GM18858 (cell line): ENCODE data around the gene SERPINI2.

Source experiments
- ATAC-seq: cut with Tn5 transposase; IDR thresholded peaks from one replicate; pipeline ENCODE4 v1.9.1; 2021; ENCODE audit not compliant: unreplicated experiment

SERPINI2 gene, protein sequence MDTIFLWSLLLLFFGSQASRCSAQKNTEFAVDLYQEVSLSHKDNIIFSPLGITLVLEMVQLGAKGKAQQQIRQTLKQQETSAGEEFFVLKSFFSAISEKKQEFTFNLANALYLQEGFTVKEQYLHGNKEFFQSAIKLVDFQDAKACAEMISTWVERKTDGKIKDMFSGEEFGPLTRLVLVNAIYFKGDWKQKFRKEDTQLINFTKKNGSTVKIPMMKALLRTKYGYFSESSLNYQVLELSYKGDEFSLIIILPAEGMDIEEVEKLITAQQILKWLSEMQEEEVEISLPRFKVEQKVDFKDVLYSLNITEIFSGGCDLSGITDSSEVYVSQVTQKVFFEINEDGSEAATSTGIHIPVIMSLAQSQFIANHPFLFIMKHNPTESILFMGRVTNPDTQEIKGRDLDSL

DNA sequence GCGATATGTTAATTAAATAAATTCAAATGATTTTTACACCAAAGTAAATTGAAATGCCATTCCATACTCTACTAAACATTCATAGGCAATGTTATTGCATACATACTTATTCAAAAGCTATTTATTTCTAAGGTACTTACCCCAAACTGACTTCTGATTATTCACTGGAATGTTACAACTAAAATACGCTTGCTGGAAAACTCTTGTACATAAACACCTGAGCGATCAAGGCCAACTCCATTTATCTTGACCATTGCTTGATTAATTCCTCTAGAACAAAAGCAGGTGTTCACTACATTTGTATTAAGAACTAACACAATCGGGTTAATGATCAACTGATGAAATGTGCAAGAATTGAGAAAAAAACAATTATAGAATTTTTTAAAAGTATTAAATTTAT lies at the start of gene SERPINI2:
TSS of gene SERPINI2 (minus strand) at position 180 of the 400 bp plus-strand sequence. CDS start 2,208 bp downstream, outside the sequence.
- ATAC-seq, result no peak

DNA sequence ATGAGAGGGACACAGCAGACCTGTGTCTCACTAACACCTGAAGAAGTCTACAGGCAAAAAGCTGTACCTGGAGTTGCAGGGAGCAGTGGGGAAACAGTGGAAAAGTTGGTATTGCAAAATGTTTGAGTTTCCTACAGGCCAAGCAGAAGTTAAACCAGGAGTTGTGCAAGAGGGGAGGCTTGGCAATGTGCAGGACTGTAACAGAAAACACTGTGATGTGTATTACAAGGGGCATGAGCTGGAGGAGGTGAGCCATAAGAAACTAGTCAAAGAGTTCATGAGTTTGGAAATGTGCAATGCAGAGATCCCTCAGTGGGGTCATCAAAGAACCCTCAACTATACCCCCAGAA lies 47.1 kb upstream of the SERPINI2 start:
- ATAC-seq, result no peak

DNA sequence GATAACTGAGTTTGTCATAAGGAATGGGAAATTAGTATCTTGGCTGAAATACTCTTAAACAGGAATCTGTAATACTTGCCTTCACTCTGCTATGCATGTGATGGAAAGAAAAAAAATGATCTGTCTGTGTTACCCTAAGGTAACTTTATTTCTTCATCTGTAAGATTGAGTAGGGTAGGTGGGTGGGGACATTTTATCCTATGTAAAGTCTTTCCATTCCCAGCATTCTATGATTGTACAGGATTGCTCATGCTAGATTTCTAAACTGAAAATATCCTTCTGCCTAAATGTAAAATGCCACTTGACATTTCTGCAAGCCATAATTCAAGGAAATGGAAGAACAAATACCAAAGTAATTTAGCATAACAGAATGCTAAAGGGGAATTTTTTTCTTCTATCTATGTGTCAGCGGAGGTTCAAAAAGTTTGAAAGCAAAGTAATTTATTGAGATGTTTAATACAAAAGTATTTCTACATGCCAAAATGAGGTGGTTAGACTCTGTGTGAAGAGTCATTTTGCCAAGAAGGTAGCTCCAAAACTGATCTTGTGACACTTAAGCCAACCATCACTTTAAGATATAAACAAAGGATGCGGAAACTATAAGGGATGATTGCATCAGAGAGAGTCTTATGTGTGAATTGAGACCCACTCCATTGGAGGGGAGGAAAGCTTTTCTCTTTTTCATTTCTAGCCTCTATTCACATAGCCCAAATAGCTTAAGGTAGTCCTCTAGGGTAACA lies 46.6 kb upstream of the SERPINI2 start:
- no peak for ATAC-seq

DNA sequence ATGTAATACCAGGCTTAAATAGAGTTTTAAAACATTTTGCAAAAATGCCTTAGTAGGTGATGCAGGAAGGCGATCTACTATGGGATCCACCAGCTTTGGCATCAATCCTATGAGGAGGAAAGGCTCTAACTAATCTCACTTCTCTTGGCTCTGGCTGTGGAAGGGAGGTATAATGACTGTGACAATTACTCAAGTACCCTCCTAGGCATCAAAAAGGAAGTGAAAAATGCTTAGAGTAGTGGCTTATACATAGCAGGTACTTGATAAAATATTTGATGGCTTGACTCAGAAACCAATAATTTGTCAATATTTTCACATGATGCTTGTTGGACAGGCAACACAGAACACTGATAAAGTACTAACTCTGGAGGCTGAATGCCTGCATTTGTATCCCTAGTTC lies 34.1 kb upstream of the SERPINI2 start:
- no peak for ATAC-seq

DNA sequence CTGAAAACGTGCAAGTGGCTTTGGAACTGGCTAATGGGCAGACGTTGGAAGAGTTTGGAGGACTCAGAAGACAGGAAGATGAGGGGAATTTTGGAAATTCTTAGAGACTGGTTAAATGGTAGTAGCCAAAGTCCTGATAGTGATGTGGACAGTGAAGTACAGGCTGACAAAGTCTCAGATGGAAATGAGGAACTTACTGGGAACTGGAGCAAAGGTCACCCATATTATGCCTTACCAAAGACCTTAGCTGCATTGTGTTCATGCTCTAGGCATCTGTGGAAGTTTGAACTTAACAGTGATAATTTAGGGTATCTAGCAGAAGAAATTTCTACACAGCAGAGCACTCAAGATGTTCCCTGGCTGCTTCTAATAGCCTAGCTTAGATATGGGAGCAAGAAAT lies 28.6 kb upstream of the SERPINI2 start:
- ATAC-seq, result no peak

DNA sequence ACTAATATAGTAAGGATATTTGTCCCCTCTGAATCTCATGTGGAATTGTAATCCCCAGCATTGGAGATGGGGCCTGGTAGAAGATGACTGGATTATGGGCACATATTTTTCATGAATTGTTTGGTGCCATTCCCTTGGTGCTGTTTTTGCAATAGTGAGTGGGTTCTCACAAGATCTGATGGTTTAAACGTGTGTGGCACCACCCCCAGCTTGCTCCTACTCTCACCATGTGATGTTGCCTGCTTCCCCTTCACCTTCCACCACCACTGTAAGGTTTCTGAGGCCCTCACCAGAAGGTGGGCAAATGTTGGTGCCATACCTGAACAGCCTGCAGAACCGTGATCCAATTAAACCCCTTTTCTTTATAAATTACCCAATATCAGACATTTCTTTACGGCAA lies 28.1 kb upstream of the SERPINI2 start:
- no peak for ATAC-seq

DNA sequence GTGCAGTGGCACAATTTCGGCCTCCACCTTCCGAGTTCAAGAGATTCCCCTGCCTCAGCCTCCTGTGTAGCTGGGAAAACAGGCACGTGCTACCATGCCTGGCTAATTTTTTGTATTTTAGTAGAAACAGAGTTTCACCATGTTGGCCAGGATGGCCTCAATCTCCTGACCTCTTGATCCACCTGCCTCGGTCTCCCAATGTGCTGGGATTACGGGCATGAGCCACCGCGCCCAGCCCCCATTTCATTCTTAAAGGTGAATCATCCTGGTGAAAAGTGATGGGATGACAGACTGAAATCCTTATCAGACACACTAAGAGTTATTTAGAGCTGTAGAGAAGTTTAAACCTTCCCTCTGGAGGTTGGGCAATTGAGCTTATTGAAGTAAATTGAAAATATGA lies 24.1 kb upstream of the SERPINI2 start:
- no peak for ATAC-seq

DNA sequence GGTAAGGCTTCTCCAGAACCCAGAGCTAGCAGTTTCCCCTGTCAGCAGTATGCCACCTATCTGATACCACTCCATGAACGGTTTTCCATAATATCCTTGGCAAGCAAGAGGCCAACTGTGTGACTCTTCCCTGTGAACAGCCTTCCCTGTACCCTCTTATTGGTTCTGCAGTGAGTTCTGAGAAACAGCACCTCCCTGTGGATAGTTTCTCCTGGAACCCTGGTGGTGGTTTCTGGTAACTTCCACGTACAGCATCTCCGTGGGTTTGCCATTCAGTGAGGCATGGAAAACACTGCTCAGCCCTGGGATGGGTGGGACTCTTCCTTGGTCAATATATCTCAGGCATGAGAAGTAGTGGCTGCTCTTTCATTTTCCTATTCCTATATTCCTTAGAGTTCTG lies 19.4 kb upstream of the SERPINI2 start:
- no peak for ATAC-seq

DNA sequence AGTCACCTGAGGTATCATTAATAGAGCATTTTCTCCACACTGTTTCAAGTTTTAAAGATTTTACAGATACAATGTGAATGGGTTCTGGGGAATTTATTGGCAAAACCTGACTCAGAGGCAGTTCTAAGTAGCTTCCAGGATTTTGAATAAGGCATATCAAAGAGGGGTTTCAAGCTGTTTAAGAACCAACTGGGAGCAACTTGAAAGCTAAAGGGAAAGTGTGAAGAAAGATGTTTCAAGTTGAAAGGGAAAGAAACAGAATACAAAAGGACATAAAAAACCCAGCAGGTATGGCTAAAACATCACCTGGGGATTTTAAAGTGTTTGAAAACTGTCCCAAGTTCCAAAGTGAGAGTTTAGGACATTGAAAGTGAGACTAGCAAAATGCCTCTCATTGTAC lies 17.8 kb upstream of the SERPINI2 start:
- no peak for ATAC-seq

DNA sequence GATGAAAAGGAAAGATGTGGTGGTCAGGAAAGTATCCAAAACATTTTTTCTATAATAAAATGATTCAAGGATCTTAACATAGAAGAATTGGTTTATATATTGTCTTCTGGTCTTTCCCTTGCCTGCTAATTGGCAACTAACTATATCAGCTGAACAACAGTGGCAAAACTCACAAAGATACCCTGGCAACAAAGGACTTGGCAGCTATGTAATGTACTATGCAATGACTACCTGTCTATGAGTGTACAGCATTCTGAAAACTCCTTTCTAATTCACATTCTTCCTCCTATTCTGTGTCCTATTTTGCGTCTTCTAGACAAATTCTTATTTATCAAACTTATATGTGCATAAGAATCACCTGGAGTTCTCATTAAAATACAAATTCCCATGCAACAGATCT lies 15.7 kb upstream of the SERPINI2 start:
- no peak for ATAC-seq

DNA sequence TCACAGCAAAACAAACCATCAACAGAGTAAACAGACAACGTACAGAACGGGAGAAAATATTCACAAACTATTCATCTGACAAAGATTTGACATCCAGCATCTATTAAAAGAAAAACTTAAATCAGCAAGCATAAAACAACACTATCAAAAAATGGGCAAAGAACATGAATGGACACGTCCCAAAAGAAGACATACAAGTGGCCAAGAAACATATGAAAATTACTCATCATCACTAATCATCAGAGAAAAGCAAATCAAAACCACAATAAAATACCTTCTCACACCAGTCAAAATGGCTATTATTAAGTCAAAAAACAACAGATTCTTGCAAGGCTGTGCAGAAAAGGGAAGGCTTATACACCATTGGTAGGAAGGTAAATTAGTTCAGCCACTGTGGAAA lies 13.7 kb upstream of the SERPINI2 start:
- ATAC-seq, result no peak

DNA sequence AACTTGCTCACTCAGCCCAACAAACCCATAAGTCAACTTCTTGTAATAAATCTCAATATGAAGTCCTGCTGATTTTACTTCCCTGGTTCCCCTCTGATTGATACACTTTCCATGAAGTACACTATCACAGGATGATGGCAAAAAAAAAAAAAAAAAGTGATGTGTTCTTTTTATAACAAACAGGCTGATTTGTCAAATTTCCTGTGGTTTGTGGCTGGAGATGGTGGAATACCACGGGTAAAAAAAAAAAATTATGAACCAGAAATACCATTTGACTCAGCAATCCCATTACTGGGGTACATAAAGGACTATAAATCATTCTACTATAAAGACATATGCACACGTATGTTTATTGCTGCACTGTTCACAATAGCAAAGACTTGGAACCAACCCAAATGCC lies 10.7 kb upstream of the SERPINI2 start:
- ATAC-seq, result no peak

DNA sequence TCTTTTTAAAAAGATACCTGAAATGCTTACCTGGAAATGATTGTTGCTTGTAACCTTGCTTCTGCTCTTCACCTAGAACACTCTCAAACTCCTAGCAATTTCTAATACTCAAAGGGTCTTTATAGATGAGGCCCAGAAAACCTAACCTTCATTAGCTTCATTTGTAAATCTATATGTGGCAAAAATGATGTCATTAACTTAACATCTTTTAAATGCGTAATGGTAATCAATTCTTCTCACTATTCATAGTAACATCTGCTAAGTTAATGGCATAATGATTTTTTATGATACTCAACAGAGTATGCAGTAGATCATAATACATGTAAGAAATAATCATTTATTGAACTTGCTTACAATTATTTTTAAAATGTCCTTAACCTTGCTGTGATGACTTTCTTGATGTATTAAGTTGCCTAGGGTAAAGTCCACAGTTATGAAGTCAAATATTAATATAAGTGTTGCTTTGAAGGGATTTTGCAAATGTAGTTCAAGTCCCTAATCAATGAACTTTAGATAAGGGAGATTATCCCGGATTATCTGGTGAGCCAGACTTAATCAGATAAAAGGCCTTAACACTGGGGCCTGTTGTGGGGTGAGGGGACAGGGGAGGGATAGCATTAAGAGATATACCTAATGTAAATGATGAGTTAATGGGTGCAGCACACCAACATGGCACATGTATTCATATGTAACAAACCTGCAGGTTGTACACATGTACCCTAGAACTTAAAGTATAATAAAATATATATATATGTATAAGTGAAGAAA lies 10.1 kb upstream of the SERPINI2 start:
- ATAC-seq, result no peak

DNA sequence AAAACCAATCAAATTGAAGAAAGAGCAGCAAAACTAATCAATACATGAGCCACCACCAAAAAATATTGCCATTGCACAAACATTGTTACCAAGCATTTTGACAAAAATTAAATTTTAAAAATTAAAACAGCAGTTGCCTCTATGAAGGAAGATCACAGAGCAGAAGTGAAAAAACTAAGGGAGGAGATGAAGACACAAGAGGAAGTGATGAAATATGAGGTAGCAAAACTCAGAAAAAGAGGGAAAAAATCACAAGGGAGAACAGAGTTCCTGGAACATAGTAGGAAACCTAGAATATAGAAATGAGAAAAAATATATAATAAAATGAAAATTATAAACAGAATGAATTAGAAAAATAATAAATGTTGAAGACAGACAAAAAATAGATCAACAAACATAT lies 7.3 kb upstream of the SERPINI2 start:
- ATAC-seq, result no peak

DNA sequence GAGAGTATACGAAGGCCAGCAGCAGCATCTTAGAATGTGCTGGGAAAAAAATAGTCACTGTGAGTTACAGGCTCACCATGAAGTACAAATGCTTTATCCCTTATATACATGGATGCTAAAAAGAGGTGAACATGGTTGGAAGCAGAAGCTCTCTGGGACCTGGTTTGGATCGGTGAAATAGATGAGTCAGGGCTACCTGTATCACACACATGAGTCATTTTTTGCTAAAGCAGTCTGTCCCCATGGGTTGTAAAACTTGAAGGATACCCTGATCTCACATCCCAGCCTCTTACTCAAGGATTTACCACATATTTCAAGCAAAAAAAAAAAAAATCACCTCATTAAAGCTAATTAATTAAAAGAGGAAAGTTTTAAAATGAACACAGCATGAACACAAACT lies 6.9 kb upstream of the SERPINI2 start:
- ATAC-seq, result no peak

DNA sequence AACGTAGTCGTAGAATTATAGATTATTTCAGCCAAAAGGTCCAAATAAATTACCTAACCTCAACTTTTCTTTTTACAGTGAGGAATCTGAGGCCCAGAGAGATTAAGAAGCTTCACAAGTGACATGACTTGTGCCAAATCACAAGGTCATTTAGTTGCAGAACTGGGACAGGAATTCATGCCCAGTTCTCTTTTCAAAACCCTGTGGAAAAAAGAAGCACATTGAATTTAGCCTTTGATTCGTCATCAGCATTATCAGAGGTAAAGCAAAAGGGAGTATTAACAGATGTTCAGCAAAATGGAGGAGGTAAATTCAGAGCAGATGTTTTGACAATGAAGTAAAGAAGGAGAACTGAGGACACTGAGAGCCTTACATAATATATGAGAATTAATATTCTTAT lies 4.5 kb downstream of the SERPINI2 start:
- ATAC-seq, result no peak

DNA sequence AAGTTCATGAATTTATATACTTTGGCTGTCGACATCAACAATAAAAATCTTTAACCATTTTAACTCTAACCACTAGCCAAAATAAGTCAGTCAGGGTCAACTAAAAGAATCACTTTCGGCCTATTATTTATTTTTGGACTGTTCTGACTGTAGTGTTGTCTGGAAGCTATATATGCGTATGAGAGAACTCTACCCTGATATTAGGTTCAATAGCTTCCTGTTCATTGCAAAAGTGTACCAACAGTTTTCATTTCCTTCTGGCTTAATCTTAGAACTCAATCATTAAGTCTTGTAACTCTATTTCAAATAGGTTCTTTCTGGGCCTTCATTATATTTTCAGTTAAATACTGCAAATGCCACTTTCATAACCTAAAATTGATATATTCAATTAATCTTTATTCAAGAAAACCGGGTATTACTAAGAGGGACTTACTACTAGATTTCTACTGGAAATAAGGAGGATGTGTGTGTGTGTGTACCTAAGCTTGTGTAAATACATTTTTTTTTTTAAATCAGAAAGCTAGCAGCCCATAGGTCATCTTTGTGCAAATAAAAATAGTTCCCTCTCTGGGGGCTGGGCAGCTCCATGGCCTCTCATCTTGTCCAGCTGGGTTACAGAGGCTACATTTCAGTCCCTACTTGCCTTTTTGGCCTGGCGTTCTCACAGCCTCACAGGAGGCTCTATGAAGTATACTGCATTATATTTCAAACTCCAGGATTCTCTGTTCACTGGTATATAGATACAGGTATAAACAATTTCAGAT lies 5.8 kb downstream of the SERPINI2 start:
- no peak for ATAC-seq

DNA sequence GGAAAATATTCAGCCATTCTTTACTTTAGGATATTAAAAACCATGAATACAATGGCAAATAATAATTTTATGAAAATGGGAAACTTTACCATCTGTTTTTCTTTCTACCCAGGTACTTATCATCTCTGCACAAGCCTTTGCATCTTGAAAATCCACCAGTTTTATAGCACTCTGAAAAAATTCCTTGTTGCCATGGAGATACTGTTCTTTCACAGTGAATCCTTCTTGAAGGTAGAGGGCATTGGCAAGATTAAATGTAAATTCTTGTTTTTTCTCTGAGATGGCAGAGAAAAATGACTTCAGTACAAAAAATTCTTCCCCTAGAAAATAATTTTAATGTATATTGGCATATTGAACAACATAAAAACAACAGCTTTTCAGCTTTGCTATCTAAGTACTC lies 6.9 kb downstream of the SERPINI2 start:
- no peak for ATAC-seq

DNA sequence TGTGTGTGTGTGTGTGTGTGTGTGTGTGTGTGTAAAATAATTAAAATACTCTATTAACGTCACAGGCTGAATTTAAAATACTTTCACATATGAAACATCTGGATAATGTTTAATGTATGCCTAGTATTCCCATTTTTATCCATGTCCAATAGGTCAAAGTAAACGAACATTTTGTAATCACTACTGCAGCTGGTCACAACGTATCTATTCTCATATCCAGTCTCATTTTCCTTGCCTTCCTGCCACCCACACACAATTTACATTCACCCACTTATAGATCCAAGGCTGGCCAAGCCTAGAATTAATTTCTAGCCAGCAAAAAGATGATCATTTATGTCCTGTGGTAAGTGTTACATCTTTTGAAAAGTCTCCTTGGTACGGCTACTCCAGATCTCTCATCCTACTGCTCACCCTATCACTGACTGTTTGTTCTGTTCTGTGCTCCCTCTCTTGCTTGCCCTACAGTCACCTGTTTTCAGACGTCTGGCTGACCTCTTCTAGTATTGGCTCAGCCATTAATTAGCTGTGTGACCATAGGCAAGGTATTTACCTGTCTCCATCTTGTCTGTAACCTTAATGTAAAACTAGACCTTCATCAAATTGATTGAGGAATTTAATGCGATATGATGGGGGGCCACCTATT lies 17.6 kb downstream of the SERPINI2 start:
- ATAC-seq, result no peak

DNA sequence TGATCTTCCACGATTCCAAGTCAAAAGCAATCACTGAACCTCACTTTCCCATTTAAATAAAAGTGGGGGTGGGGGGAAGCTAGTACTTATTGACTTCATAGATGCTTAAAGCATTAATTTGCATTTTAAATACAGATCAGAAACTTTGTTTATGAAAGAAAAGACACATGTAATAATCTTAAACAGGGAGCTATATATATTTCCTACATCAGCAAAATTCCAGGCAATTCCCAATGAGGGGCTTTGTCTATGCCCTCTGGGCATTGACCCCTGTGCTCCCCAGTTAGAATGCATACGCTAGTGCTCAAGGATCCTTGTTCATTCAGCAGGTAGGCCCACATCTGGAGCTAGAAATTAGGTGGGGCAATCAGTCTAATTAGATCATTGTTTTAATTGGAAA lies 20.0 kb downstream of the SERPINI2 start:
- no peak for ATAC-seq

DNA sequence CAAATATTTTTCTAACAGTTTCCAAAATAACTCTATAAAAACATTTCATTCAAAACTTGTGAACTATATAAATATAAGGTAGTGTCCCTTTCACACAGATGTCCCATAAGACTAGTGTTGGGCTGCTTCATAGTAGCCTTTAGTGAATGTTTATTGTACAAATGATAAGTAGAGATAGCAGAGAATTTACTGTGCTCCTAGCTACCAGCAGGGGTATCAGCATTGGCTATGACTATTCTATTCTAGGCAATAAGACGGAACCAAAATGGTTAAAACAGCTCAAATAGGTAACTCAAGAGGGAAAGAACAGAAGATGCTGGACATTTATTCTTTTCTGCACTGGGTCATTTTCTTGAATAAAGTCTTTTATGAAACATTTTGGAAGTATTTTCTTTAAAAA lies 22.6 kb downstream of the SERPINI2 start:
- no peak for ATAC-seq
